Right lobe of liver (tissue), 6 donors: ENCODE data around the gene SYNE1. TPM values are rescaled to one million over a fixed set of nuclear protein-coding genes. Genes with fewer than 3 reads are reported as not detected.

Experiments
- ATAC-seq, 4 donors: fragments of 200-7000 bp; cut with Tn5 transposase; one replicate each; pipeline ENCODE4 v1.9.1; 2020; ENCODE audit warnings: mild to moderate bottlenecking in 4 of 4, moderate library complexity in 4 of 4
- DNase-seq, 3 donors: peaks; one replicate each; pipeline ENCODE4 v3.0.0-alpha.2; 2020
- H3K27ac ChIP-seq, 3 donors: fragments of 200-600 bp; one replicate each; pipeline ENCODE4 v1.8.0; 2022
- H3K27me3 ChIP-seq, 2 donors: fragments of 200-600 bp; one replicate each; pipeline ENCODE4 v1.8.0; 2022
- H3K36me3 ChIP-seq, 4 donors: fragments of 200-600 bp; sonication (generic) in 1 of 4; one replicate each; pipeline versions ENCODE4 v1.5.1 to v1.8.0; 2017 to 2022; ENCODE audit warnings: control low read depth in 1 of 4
- H3K4me1 ChIP-seq, 4 donors: fragments of 200-600 bp; sonication (generic) in 1 of 4; one replicate each; pipeline versions ENCODE4 v1.5.1 to v1.8.0; 2017 to 2022; ENCODE audit warnings: control low read depth in 1 of 4
- H3K4me3 ChIP-seq, 3 donors: fragments of 200-600 bp; one replicate each; pipeline ENCODE4 v1.8.0; 2022
- H3K9me3 ChIP-seq, 4 donors: fragments of 200-600 bp; sonication (generic) in 1 of 4; one replicate each; pipeline versions ENCODE4 v1.5.1 to v1.8.0; 2017 to 2022; ENCODE audit warnings: control low read depth in 1 of 4
- POLR2A ChIP-seq: fragments of 450-650 bp; IDR thresholded peaks from one replicate; pipeline ENCODE4 v1.6.1; 2017; ENCODE audit warnings: antibody characterized with exemption, mild to moderate bottlenecking
- WGBS: methylation state at CpG from one replicate; pipeline ENCODE4 v1.1.6; 2018; ENCODE audit warnings: low coverage, low lambda C conversion rate; ENCODE audit not compliant: insufficient coverage; ENCODE audit errors: missing lambda C conversion rate; 5-methylcytosine and 5-hydroxymethylcytosine counted together
- intact Hi-C, 2 donors: fragments of 100-400 bp; cut with DNase I; formaldehyde crosslinking; loops; one replicate each; pipeline versions ENCODE4 v1.11.2 to v1.14.1; 2022
- total RNA-seq, 6 experiments: library from RNA; depleted of rRNA in 2 of 6; stranded (reverse); fragments of >200 nt in 2 of 6; fragmentation: NEBNext Ultra II Directional in 3 of 6; extraction: Animal tissue kit (Norgen Biotek cat#: 25700) in 3 of 6; gene quantifications; one replicate each; pipeline versions ENCODE4 v1.1.0 to v1.2.4, GENCODE V29; 2016 to 2023
- TF ChIP-seq, protein P1 (sequence below), 4 donors: fragments of 200-600 bp in 3 of 4; fragments of 450-650 bp in 1 of 4; IDR thresholded peaks; one replicate each; pipeline versions ENCODE4 v1.5.1 to v1.8.0; 2016 to 2022; ENCODE audit warnings: antibody characterized with exemption in 4 of 4, mild to moderate bottlenecking in 2 of 4
- donor health status: DM: no; HTN: yes; CAD: no.
- donor health status: DM: no; HTN: no; CAD: no.
- donor health status: DM: no; HTN: no; CAD: no.
- donor health status: DM: no; HTN: yes; CAD: no.
- donor health status: DM: no; HTN: yes; CAD: no.

SYNE1 gene
- total RNA-seq, 6 experiments from 2014 or later = 22.8 to 43.2 (median 25.0) TPM

DNA sequence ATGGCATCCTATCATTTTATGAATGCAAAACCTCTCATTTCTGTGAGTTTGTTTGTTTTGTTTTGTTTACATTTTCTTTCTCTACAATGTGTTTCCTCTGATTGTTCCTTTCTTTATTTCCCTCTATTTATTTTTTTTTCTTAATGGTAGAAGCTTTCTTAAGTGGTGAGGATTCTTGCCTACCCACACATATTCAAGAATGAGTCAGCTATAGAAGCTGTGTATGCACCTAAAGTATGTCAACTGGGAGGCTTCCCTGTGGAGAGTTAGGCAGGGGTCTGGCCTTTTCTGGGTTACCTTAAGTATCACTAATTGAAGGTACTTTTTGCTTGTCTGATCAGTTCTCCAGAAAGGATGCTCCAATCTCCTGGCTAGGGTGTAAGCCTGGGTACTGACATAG lies 475.7 kb downstream of the SYNE1 start:
- no peak for TF ChIP-seq POLR2A
- TF ChIP-seq, protein P1, sequence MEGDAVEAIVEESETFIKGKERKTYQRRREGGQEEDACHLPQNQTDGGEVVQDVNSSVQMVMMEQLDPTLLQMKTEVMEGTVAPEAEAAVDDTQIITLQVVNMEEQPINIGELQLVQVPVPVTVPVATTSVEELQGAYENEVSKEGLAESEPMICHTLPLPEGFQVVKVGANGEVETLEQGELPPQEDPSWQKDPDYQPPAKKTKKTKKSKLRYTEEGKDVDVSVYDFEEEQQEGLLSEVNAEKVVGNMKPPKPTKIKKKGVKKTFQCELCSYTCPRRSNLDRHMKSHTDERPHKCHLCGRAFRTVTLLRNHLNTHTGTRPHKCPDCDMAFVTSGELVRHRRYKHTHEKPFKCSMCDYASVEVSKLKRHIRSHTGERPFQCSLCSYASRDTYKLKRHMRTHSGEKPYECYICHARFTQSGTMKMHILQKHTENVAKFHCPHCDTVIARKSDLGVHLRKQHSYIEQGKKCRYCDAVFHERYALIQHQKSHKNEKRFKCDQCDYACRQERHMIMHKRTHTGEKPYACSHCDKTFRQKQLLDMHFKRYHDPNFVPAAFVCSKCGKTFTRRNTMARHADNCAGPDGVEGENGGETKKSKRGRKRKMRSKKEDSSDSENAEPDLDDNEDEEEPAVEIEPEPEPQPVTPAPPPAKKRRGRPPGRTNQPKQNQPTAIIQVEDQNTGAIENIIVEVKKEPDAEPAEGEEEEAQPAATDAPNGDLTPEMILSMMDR (IDR thresholded peaks at IDR 0.05) = no peak
- DNase-seq (no peak), ATAC-seq (no peak)
- no peaks in the 10 kb centered on the region for H3K27me3 ChIP-seq
- peaks cover 0 to 13% (median 5%) of the 10 kb centered on the region in 4 donors for H3K36me3 ChIP-seq
- no peak overlapping the region for H3K27ac ChIP-seq
- H3K4me3 ChIP-seq = no peak overlapping the region
- no peaks in the 10 kb centered on the region for H3K9me3 ChIP-seq
- intact Hi-C loops = no loop called here
- H3K4me1 ChIP-seq = no peaks in the 10 kb centered on the region

DNA sequence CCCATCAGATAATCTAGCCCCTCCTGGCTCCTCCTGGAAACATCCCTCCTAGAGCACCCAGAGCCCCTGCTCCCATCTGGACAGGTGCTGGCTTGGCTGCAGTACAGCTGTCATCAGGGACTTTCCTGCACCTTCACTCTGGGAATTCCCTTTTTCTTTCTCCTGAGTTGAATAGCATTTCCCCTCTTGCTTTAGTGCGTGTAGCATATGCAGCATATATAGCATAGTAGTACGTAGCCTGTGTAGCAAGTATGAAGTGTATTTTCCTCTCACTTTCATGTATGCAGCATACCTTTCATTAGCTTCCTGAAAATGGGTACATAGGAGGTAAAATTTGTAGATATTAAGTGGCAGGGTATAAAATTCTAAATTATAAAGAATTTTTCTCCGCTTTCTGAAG lies 476.8 kb downstream of the SYNE1 start:
- ATAC-seq (peak in 1 of 4 donors; percentile 54), DNase-seq (no peak)
- peaks cover 0 to 16% (median 9%) of the 10 kb centered on the region in 4 donors for H3K36me3 ChIP-seq
- H3K9me3 ChIP-seq = no peaks in the 10 kb centered on the region
- intact Hi-C loops = no loop called here
- no peak overlapping the region for H3K4me3 ChIP-seq
- H3K4me1 ChIP-seq = no peaks in the 10 kb centered on the region
- no peaks in the 10 kb centered on the region for H3K27me3 ChIP-seq
- 93% methylated on average over 3 of the region's 3 CpGs for WGBS
- no peak overlapping the region for H3K27ac ChIP-seq
- TF ChIP-seq, protein P1 (IDR thresholded peaks at IDR 0.05) = no peak
- TF ChIP-seq POLR2A = no peak

DNA sequence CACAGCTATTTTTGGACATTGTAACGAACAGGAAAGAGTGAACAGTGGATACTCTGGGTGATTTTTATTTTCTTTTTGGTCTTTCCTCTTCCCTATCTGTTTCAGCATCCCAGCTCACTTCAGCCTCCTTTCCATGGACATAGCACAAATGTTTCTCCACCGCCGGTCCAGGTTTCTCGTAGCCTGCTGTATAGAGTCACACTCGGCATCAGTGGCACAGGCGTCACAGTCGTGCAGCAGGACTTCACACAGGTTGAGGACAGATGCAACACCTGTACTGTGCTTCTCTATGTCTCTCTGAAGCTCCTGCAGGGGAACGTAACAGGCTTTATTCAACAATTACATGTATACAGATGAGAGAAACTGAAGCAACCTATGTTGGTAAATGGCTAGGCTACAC lies 481.4 kb downstream of the SYNE1 start:
- Histone ChIP-seq H3K27ac (no peak overlapping the region), H3K4me1 (no peaks in the 10 kb centered on the region), H3K4me3 (no peak overlapping the region), H3K36me3 (peaks cover 0 to 50% (median 24%) of the 10 kb centered on the region in 4 donors), H3K27me3 (no peaks in the 10 kb centered on the region), H3K9me3 (no peaks in the 10 kb centered on the region)
- intact Hi-C loops = no loop called here
- no peak for TF ChIP-seq POLR2A
- TF ChIP-seq, protein P1 (IDR thresholded peaks at IDR 0.05) = no peak
- ATAC-seq (no peak), DNase-seq (no peak)
- 89% methylated on average over 5 of the region's 8 CpGs for WGBS

DNA sequence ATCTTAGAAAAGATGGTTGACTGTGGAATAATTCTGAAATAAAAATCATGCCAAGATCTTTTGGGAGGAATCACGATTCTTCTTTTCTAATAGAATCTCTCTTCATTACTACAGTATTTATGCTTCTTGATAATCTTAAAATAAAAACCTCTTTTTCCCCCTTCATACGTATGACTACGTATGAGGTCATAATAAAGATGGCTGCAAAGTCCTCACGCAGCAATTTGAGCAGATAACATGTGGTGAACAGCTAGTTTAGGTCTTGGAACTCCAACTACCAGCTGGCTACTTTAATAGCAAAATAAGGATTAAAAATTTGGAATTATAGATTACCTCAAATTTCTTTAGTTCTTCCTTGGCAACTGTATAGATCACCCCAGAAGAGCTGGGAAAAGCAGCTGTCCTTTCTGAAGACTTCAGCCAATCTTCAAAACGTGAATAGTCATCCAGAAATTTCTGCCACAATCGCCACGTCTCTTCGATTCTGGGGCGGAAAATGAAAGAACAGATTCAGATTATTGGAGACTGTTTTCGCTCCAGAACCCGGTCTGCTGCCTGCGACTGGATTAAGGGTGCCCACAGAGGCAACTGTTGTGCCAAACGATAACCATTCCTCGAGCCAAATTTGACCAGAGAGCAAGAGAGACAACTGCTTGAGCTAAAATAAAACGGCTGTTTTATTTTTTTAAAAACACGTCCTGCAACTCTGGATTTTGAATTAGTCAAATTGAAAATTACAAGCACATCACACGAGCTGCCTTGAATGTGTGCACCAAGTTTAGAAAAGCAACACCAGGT lies 482.4 kb downstream of the SYNE1 start:
- Histone ChIP-seq H3K27me3 (no peaks in the 10 kb centered on the region), H3K4me3 (no peak overlapping the region), H3K4me1 (no peaks in the 10 kb centered on the region), H3K36me3 (peaks cover 0 to 61% (median 30%) of the 10 kb centered on the region in 4 donors), H3K9me3 (no peaks in the 10 kb centered on the region), H3K27ac (no peak overlapping the region)
- intact Hi-C loops = no loop called here
- DNase-seq (no peak), ATAC-seq (no peak)
- 89% methylated on average over 17 of the region's 17 CpGs for WGBS
- TF ChIP-seq POLR2A = no peak
- TF ChIP-seq, protein P1 (IDR thresholded peaks at IDR 0.05) = no peak
